NCI-H82 treated with DMSO at 0.1 percent for 48 hours (cell line): Measurements from ENCODE around the gene BNIP3.
"Not testable (repeated sequence)": the region's sequence is repeated elsewhere in the genome, so short reads cannot be mapped to it uniquely, and the experiment has no call there.

Source experiments
- DNase-seq: peaks from one replicate; lab custom pipeline; 2025; ENCODE audit not compliant: unreplicated experiment; lab: John Stamatoyannopoulos, UW

Gene BNIP3

GRCh38 chr10:131930586-131931330 is 51.0 kb downstream of the BNIP3 start:
- DNase-seq = no peak

GRCh38 chr10:131930150-131930549 is 51.6 kb downstream of the BNIP3 start:
- DNase-seq = no peak

GRCh38 chr10:131929122-131929845 is 52.4 kb downstream of the BNIP3 start:
- DNase-seq = no peak

- no peak for DNase-seq
Observed at GRCh38 chr10:131928248-131929095, 53.3 kb downstream of the BNIP3 start.

- DNase-seq = no peak
Observed at GRCh38 chr10:131926743-131927595, 54.8 kb downstream of the BNIP3 start.

GRCh38 chr10:131926253-131926652 is 55.5 kb downstream of the BNIP3 start:
- no peak for DNase-seq

GRCh38 chr10:131925716-131926115 is 56.0 kb downstream of the BNIP3 start:
- no peak for DNase-seq

GRCh38 chr10:131925011-131925649 is 56.6 kb downstream of the BNIP3 start:
- DNase-seq = no peak

- no peak for DNase-seq
Observed at GRCh38 chr10:131923038-131923756, 58.5 kb downstream of the BNIP3 start.

GRCh38 chr10:131921184-131921583 is 60.5 kb downstream of the BNIP3 start:
- DNase-seq = no peak

GRCh38 chr10:131920693-131921092 is 61.0 kb downstream of the BNIP3 start:
- DNase-seq = no peak

GRCh38 chr10:131920151-131920550 is 61.6 kb downstream of the BNIP3 start:
- no peak for DNase-seq

GRCh38 chr10:131919461-131919860 is 62.3 kb downstream of the BNIP3 start:
- DNase-seq = not testable (repeated sequence)
